ENCODE data around the gene MACROH2A2. TPM values are rescaled to one million over a fixed set of nuclear protein-coding genes. Genes with fewer than 3 reads are reported as not detected.

MACROH2A2 gene
- total and polyA plus RNA-seq, 2 donors (not counting 1 experiment from before 2014, with no cell fraction given): not detected

DNA sequence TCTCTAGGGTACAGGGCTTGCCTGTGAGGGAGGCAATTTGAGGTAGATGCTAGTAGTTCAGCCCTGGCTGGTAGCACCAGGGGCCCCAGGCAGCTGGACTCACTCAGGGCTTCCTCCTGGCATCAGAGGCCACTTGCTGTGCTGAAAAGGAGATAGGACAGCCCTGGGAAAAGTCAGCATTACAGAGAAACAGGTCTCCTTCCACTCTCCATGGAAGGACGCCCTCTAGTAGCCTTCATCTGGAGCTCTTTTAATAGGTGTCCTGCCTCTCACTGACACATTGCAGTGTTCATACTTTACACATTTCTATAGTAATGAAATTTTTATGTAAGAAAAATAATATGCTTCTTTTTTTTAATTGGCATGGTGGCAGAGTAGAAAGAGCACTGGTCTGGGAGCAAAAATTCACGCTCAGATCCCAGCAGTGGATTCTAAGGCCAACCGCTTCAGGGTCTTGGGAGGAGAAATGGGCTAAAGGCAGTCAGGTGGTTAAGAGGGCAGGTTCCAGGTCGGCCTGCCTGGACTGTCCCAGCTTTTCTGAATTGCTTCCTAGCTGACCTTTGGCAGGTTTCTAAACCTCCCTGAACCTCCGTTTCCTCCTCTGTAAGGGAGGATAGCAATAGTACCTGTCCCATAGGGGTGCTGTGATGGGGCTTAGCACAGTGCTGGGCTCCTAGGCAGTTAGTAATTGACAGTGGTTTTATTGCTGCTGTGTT lies 44.2 kb downstream of the MACROH2A2 start:
- no peaks in the 10 kb centered on the region for H3K4me1 Mint-ChIP-seq
- Histone ChIP-seq H2AFZ (ENCODE audit: insufficient read depth, low read depth, low read length, poor library complexity, severe bottlenecking) (no peak overlapping the region), H3K4me3 (ENCODE audit: control extremely low read depth in 1 of 5, extremely low read depth in 1 of 5, insufficient read depth in 1 of 5, low read depth in 2 of 5, low read length in 4 of 5) (no peak overlapping the region), H3K4me1 (ENCODE audit: control insufficient read depth in 2 of 2, insufficient read depth in 2 of 2, low read length in 2 of 2) (no peaks in the 10 kb centered on the region), H3K9me3 (ENCODE audit: control extremely low read depth in 1 of 3, control insufficient read depth in 2 of 3, insufficient read depth in 1 of 3, low read length in 2 of 3) (no peaks in the 10 kb centered on the region), H3K4me2 (replicated peaks; ENCODE audit: low read depth, low read length, poor library complexity, severe bottlenecking) (no peak overlapping the region), H3K27me3 (replicated peaks in 1 of 4; ENCODE audit: control extremely low read depth in 1 of 4, control insufficient read depth in 3 of 4, insufficient read depth in 4 of 4, low read length in 3 of 4) (no peaks in the 10 kb centered on the region), H4K20me1 (ENCODE audit: control insufficient read depth, insufficient read depth, low read length, poor library complexity, severe bottlenecking) (no peaks in the 10 kb centered on the region), H3K36me3 (replicated peaks in 1 of 2; ENCODE audit: control extremely low read depth in 1 of 2, control insufficient read depth in 1 of 2, extremely low read depth in 1 of 2, insufficient read depth in 2 of 2, low read length in 1 of 2) (no peaks in the 10 kb centered on the region), H3K79me2 (ENCODE audit: control insufficient read depth, insufficient read depth, low read length) (no peaks in the 10 kb centered on the region), H3K9ac (ENCODE audit: low read length) (no peak overlapping the region), H3K27ac (ENCODE audit: low read length in 2 of 2) (no peak overlapping the region)
- peaks cover 10% of the 10 kb centered on the region for H3K27me3 Mint-ChIP-seq
- no peak overlapping the region for H3K27ac Mint-ChIP-seq
- DNase-seq (no peak), ATAC-seq (ENCODE audit: low read depth) (no peak)
- WGBS (ENCODE audit: insufficient coverage): 100% methylated on average over 3 of the region's 5 CpGs
- H3K4me3 Mint-ChIP-seq: no peak overlapping the region
- CTCF ChIA-PET: no interaction called here
- intact Hi-C loops (cut with micrococcal nuclease): no loop called here
- H3K9me3 Mint-ChIP-seq (ENCODE audit: insufficient read depth): no peaks in the 10 kb centered on the region
- POLR2A ChIA-PET: no interaction called here
- no peak for TF ChIP-seq EZH2 (IDR thresholded peaks at IDR 0.05; ENCODE audit: borderline replicate concordance, insufficient read depth, low read depth, low read length, poor library complexity, severe bottlenecking)
- TF ChIP-seq, protein P1, sequence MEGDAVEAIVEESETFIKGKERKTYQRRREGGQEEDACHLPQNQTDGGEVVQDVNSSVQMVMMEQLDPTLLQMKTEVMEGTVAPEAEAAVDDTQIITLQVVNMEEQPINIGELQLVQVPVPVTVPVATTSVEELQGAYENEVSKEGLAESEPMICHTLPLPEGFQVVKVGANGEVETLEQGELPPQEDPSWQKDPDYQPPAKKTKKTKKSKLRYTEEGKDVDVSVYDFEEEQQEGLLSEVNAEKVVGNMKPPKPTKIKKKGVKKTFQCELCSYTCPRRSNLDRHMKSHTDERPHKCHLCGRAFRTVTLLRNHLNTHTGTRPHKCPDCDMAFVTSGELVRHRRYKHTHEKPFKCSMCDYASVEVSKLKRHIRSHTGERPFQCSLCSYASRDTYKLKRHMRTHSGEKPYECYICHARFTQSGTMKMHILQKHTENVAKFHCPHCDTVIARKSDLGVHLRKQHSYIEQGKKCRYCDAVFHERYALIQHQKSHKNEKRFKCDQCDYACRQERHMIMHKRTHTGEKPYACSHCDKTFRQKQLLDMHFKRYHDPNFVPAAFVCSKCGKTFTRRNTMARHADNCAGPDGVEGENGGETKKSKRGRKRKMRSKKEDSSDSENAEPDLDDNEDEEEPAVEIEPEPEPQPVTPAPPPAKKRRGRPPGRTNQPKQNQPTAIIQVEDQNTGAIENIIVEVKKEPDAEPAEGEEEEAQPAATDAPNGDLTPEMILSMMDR (IDR thresholded peaks at IDR 0.05): no peak

DNA sequence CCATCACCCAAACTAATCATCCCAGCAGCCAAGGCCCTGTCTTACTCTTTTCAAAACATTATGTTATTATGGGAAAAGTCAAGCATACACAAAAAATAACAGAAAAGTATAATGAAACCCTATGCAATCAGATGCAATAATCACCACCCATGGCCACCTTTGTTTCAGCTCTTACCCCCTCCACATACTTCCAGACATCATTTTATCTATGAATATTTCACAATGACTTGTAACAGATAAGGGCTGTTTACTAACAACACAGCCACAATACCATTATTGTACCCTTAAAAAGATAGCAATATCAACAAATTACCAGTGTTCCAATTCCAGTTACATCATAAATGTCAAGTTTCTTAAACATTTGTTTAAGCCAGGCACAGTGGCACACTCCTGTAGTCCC lies 44.8 kb downstream of the MACROH2A2 start:
- Mint-ChIP-seq H3K9me3 (ENCODE audit: insufficient read depth) (no peaks in the 10 kb centered on the region), H3K4me3 (no peak overlapping the region), H3K27me3 (peaks cover 10% of the 10 kb centered on the region), H3K4me1 (no peaks in the 10 kb centered on the region), H3K27ac (no peak overlapping the region)
- H2AFZ ChIP-seq (ENCODE audit: insufficient read depth, low read depth, low read length, poor library complexity, severe bottlenecking): no peak overlapping the region
- no peak overlapping the region for H3K27ac ChIP-seq (ENCODE audit: low read length in 2 of 2)
- H4K20me1 ChIP-seq (ENCODE audit: control insufficient read depth, insufficient read depth, low read length, poor library complexity, severe bottlenecking): no peaks in the 10 kb centered on the region
- no peaks in the 10 kb centered on the region for H3K36me3 ChIP-seq (replicated peaks in 1 of 2; ENCODE audit: control extremely low read depth in 1 of 2, control insufficient read depth in 1 of 2, extremely low read depth in 1 of 2, insufficient read depth in 2 of 2, low read length in 1 of 2)
- intact Hi-C loops (cut with micrococcal nuclease): no loop called here
- no peak for TF ChIP-seq EZH2 (IDR thresholded peaks at IDR 0.05; ENCODE audit: borderline replicate concordance, insufficient read depth, low read depth, low read length, poor library complexity, severe bottlenecking)
- TF ChIP-seq, protein P1 (IDR thresholded peaks at IDR 0.05): no peak
- no peak overlapping the region for H3K4me3 ChIP-seq (ENCODE audit: control extremely low read depth in 1 of 5, extremely low read depth in 1 of 5, insufficient read depth in 1 of 5, low read depth in 2 of 5, low read length in 4 of 5)
- H3K79me2 ChIP-seq (ENCODE audit: control insufficient read depth, insufficient read depth, low read length): no peaks in the 10 kb centered on the region
- no peak overlapping the region for H3K9ac ChIP-seq (ENCODE audit: low read length)
- ATAC-seq (ENCODE audit: low read depth) (no peak), DNase-seq (no peak)
- H3K27me3 ChIP-seq (replicated peaks in 1 of 4; ENCODE audit: control extremely low read depth in 1 of 4, control insufficient read depth in 3 of 4, insufficient read depth in 4 of 4, low read length in 3 of 4): no peaks in the 10 kb centered on the region
- ChIA-PET POLR2A (no interaction called here), CTCF (no interaction called here)
- H3K9me3 ChIP-seq (ENCODE audit: control extremely low read depth in 1 of 3, control insufficient read depth in 2 of 3, insufficient read depth in 1 of 3, low read length in 2 of 3): no peaks in the 10 kb centered on the region
- H3K4me2 ChIP-seq (replicated peaks; ENCODE audit: low read depth, low read length, poor library complexity, severe bottlenecking): no peak overlapping the region
- H3K4me1 ChIP-seq (ENCODE audit: control insufficient read depth in 2 of 2, insufficient read depth in 2 of 2, low read length in 2 of 2): no peaks in the 10 kb centered on the region
